T-helper 17 cell (primary cell): ENCODE data around the gene FITM1. TPM values are rescaled to one million over a fixed set of nuclear protein-coding genes. Genes with fewer than 3 reads are reported as not detected.

Experiments
- ATAC-seq: fragments of 150-1000 bp; cut with Tn5 transposase; 2 replicates; pipeline ENCODE4 v1.10.0; 2021; ENCODE audit warnings: mild to moderate bottlenecking, moderate library complexity
- DNase-seq, 3 donors: peaks; one replicate each; pipeline versions ENCODE4 v3.0.0 to v3.0.0-alpha.2; 2020 to 2021
- H3K9me3 ChIP-seq: one replicate; pipeline ENCODE4 v1.7.0; 2013; ENCODE audit warnings: low read length, mild to moderate bottlenecking; ENCODE audit not compliant: control insufficient read depth, poor library complexity, severe bottlenecking
- H3K27ac Mint-ChIP-seq: one replicate; pipeline ENCODE4 v1.8.0; 2022; ENCODE audit warnings: mild to moderate bottlenecking, moderate library complexity, mixed read lengths
- H3K27me3 Mint-ChIP-seq: one replicate; pipeline ENCODE4 v1.8.0; 2022; ENCODE audit warnings: mixed read lengths
- H3K36me3 Mint-ChIP-seq: one replicate; pipeline ENCODE4 v1.8.0; 2022; ENCODE audit warnings: low read depth, mixed read lengths
- H3K4me1 Mint-ChIP-seq: one replicate; pipeline ENCODE4 v1.8.0; 2022; ENCODE audit warnings: mild to moderate bottlenecking, mixed read lengths
- H3K4me3 Mint-ChIP-seq: one replicate; pipeline ENCODE4 v1.8.0; 2022; ENCODE audit warnings: mild to moderate bottlenecking, moderate library complexity, mixed read lengths
- total RNA-seq, 4 donors: library from RNA in 2 of 4; stranded (reverse) in 2 of 4; gene quantifications; one replicate each; pipeline ENCODE4 v1.2.3 and lab custom pipeline; 2022 to 2026

Gene FITM1, protein sequence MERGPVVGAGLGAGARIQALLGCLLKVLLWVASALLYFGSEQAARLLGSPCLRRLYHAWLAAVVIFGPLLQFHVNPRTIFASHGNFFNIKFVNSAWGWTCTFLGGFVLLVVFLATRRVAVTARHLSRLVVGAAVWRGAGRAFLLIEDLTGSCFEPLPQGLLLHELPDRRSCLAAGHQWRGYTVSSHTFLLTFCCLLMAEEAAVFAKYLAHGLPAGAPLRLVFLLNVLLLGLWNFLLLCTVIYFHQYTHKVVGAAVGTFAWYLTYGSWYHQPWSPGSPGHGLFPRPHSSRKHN
- total RNA-seq, result 1 to 10 TPM; 1.4 to 1.9 TPM
- total RNA-seq (lab: John Stamatoyannopoulos, UW), result 1.4 to 2.4 reads per million in 2 donors

DNA sequence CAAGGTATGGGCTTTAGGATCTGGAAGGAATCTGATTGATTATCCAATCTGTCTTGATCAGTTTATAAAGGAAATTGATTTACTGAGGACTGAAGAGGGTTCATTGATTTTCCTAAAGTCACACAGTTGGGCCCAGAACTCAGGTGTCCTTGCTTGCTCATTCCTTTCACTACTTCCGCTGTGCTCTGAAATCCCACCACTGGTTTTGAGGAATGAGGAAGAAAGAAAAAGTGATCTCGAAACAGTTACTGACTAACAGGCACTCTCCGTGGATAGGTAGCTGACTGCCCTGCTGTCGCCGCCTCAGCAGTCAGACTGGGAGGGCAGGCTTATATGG is at the start of gene FITM1:
Gene FITM1, plus strand, starts transcription at position 280 of the 337 bp plus-strand sequence. CDS start 905 bp downstream, outside the sequence.
- Mint-ChIP-seq H3K27me3 (no peaks in the 10 kb centered on the region), H3K36me3 (peaks cover 2% of the 10 kb centered on the region), H3K4me1 (peaks cover 17% of the 10 kb centered on the region), H3K27ac (peak within 1 kb of the TSS; percentile 67), H3K4me3 (no peak within 1 kb of the TSS)
- DNase-seq, result no peak
- ATAC-seq, result no peak
- H3K9me3 ChIP-seq, result no peaks in the 10 kb centered on the region

DNA sequence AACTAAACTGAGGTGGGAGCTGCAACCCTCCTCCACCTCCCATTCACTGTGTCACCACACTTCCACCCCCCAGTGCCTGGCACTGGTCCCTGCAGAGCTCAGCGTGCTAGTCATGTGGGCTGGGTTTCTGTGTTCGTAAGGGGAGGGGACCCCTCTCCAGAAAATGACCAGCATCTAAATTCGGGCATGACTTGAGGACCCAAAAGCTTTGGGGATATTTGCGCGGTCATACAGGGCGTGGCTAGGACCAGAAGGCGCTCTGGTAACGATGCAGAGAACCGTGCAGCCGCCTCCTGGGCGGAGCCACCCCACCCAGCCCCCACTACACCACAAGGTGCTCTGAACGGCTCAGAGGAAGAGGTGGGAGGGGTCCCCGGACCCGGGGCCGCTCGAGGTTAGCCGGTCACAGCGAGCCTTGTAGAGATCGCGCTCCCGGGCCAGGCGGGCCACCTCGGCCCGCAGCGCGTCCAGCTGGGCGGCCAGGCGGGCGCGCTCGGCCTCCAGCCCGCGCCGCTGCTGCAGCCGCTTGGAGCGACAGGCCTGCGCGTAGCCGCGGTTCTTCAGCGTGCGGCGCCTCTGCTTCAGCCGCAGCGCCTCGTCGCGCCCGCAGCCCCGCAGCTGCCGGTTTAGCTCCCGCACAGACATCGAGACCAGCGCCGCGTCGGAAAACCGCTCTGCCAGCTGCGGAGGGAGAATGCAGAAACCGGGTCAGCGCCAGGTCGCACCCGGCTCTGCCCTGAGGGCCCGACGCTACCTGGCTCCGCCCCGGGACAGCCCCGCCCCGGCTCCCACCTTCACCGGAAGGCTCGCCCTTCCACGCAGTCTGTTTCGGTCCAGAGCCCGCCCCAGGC is 49.3 kb upstream of the FITM1 start:
- peak overlapping the region; percentile 91 for H3K4me3 Mint-ChIP-seq
- ATAC-seq (peak; percentile 91), DNase-seq (peak; percentile 39 to 50 (median 41))
- no peaks in the 10 kb centered on the region for H3K36me3 Mint-ChIP-seq
- peaks cover 22% of the 10 kb centered on the region for H3K4me1 Mint-ChIP-seq
- H3K9me3 ChIP-seq, result no peaks in the 10 kb centered on the region
- no peaks in the 10 kb centered on the region for H3K27me3 Mint-ChIP-seq
- H3K27ac Mint-ChIP-seq, result peak overlapping the region; percentile 90

DNA sequence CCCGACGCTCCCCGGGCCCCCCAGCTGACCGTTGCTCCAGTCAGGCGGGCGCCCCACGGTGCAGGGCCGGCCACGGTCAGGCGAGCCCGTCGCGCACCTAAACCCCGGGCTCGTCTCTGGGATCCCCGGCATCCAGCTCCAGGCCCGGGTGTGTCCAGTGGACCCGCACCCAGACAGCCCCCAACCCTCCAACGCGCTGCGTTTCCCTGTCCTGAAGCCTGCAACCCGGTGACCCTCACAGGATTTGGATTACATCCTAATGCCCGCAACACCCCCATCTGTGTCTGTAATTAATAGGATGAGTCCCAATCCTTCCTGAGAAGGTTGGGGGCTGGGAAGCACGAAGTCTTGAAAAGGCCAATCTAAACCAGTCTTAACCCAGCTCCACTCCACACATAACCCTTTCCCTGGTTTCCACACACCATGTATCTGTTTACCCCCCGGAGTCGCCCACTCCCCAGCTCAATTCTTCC is 48.7 kb upstream of the FITM1 start:
- DNase-seq, result no peak
- Mint-ChIP-seq H3K36me3 (no peaks in the 10 kb centered on the region), H3K4me1 (peaks cover 22% of the 10 kb centered on the region), H3K27me3 (no peaks in the 10 kb centered on the region), H3K4me3 (peak overlapping the region; percentile 91), H3K27ac (peak overlapping the region; percentile 90)
- ATAC-seq, result no peak
- H3K9me3 ChIP-seq, result no peaks in the 10 kb centered on the region

DNA sequence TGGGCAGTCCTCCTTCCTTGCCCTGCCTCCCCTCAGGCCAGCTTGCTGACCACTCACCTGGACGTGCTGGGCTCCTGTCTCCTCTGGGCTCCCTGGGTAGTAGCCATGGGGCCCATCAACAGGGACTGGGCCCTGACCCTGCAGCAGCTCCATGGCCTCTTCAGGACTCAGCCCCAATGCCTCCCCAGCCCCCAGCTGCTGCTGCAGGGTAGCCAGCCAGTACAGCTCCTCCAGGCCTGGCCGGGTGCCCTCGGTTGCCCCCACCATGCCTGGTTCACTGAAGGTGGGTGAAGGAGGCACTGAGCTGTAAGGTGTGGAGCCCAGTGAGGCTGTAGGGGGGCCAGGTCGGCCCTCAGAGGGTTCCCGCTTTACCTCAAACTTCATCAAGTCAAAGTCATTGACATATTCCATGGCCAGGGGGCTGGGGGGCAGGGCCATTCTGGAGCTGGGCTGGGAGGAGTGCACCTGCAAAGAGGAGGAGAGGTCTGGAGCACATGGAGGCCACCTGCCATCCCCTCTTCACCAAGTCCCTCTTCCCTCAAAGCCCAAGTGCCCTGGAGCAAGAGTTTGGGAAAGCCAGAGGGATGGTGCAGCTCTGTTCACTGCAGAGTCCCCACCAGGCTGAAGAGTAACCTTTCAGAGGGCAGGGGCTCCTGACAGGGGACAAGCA is 47.9 kb upstream of the FITM1 start:
- Mint-ChIP-seq H3K27ac (peak overlapping the region; percentile 90), H3K4me1 (peaks cover 27% of the 10 kb centered on the region), H3K27me3 (no peaks in the 10 kb centered on the region)

DNA sequence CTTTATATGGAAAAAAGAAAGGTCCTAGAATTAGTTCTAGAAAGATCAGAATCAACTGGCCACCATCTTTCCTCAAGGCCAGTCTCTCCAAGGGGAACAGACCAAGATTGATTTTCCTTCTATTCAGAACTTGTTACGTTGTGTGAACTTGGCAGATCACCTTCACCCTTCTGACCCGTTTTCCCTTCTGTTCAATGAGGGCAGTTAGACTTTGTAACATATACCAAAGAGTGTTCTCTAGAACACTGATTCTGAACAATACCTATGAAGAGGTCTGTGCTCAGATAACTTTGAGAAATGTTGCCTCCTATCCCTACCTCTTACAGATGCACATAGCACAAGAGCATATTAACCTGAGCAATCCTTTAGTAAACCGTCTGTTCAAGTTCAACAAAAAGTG is 47.0 kb upstream of the FITM1 start:
- H3K4me3 Mint-ChIP-seq, result no peak overlapping the region
- no peak for DNase-seq

More for the DNA sequence above, 47.9 kb upstream of the FITM1 start:
- no peaks in the 10 kb centered on the region for H3K9me3 ChIP-seq
- H3K4me3 Mint-ChIP-seq, result peak overlapping the region; percentile 91
- no peak for ATAC-seq
- H3K36me3 Mint-ChIP-seq, result no peaks in the 10 kb centered on the region
- no peak for DNase-seq

DNA sequence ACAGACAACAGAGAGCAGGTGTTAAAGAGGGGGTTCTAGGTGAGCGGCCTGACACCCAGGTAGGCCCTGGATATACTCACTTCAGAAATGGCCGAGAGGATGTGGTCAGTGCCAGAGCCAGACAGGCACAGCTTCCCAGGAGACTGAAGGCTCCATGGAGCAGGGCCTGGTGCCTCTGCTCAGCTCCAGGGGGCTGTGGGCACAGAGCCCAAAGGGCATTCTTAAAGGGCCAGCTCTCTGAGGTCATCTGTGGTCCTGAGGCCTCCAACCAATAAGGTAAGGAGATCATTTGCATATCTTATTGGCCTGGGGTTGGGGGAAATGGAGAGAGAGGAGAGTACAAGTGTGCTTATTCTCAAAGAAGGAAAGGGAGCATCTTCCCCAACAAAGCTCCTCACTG is 46.0 kb upstream of the FITM1 start:
- Mint-ChIP-seq H3K27me3 (no peaks in the 10 kb centered on the region), H3K36me3 (no peaks in the 10 kb centered on the region), H3K4me1 (peaks cover 23% of the 10 kb centered on the region), H3K27ac (no peak overlapping the region), H3K4me3 (no peak overlapping the region)
- no peak for DNase-seq
- no peaks in the 10 kb centered on the region for H3K9me3 ChIP-seq
- no peak for ATAC-seq

More for the DNA sequence above, 47.0 kb upstream of the FITM1 start:
- Mint-ChIP-seq H3K27me3 (no peaks in the 10 kb centered on the region), H3K27ac (no peak overlapping the region), H3K4me1 (peaks cover 27% of the 10 kb centered on the region), H3K36me3 (no peaks in the 10 kb centered on the region)
- H3K9me3 ChIP-seq, result no peaks in the 10 kb centered on the region
- ATAC-seq, result no peak

DNA sequence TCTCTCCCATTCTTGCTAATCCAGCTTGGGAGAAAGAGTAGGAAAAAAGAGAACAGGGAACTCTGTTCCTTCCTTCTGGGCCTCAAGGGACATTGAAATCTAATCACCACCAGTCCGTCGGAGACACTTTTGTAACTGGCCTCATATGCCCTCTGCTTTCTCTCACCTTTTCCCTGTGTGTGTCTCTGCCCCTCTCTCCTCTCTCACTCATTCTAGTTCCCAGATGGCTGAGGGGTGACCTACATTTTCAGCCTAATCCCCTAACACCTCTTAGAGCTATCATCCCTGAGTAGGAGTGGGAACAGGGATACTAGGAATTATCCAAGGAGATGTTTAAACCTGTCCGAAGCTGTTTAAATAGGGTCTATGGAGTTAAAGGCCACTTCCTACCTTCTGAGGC is 45.2 kb upstream of the FITM1 start:
- no peaks in the 10 kb centered on the region for H3K9me3 ChIP-seq
- no peak overlapping the region for H3K27ac Mint-ChIP-seq
- ATAC-seq (no peak), DNase-seq (no peak)
- H3K36me3 Mint-ChIP-seq, result no peaks in the 10 kb centered on the region
- no peak overlapping the region for H3K4me3 Mint-ChIP-seq
- H3K27me3 Mint-ChIP-seq, result no peaks in the 10 kb centered on the region
- peaks cover 27% of the 10 kb centered on the region for H3K4me1 Mint-ChIP-seq

DNA sequence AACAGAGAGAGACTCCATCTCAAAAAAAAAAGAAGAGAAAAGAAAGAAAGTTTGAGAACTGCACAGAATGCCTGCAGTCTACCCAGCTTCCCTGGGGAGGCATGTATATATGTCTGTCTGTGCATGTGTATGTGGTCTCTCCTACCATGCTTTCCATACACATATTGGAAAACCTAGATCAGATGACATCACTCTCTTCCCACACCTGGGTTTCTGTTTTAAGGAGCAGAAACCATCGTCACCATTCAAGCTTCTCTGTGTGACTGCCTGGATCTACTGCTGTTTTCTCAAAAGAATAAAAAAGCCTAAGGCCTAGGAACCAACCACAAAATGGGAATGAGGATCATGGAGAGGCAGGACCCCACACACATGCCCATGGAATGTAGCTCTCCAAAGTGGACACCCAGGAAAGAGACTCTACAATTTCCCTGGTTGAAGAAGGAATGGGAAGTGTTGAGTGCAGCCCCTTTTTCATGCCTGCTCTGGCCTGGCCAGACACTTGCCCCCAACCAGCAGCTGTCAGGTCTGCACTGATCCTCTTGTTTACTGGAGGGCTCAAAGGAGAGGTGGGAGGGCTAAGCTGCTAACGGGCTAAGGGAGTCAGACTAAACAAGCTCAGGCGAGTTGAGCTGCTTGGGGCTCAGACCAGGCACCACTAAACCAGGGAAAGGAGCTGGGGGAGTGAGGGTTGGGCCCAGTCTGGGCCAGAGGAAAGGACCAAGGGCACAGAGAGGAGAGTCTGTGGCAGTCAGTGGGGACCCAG is 44.1 kb upstream of the FITM1 start:
- Mint-ChIP-seq H3K27me3 (no peaks in the 10 kb centered on the region), H3K36me3 (no peaks in the 10 kb centered on the region), H3K4me1 (peaks cover 22% of the 10 kb centered on the region), H3K27ac (peak overlapping the region; percentile 80), H3K4me3 (no peak overlapping the region)
- H3K9me3 ChIP-seq, result no peaks in the 10 kb centered on the region
- ATAC-seq (no peak), DNase-seq (no peak)

DNA sequence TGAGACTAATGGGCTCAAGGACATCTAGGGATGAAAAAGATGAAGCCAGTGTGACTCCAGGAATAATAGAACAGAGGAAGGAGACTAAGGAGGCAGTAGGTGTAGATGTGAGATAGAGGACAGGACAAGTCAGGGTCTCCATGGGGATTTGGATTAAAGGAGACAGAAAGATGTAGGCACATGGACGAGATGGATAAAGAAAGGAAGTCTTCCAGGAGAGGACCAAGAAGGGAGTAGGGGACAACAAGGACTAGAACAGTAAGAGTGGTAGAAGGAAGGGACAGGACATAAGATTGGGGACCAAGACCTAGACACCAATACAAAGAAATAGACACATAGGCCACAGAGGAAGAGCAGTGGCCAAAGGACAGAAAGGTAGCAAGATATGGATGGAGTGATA is 43.5 kb upstream of the FITM1 start:
- peak overlapping the region; percentile 80 for H3K27ac Mint-ChIP-seq
- DNase-seq (no peak), ATAC-seq (no peak)
- H3K9me3 ChIP-seq, result no peaks in the 10 kb centered on the region
- peaks cover 19% of the 10 kb centered on the region for H3K4me1 Mint-ChIP-seq
- H3K27me3 Mint-ChIP-seq, result no peaks in the 10 kb centered on the region
- no peak overlapping the region for H3K4me3 Mint-ChIP-seq
- H3K36me3 Mint-ChIP-seq, result no peaks in the 10 kb centered on the region

DNA sequence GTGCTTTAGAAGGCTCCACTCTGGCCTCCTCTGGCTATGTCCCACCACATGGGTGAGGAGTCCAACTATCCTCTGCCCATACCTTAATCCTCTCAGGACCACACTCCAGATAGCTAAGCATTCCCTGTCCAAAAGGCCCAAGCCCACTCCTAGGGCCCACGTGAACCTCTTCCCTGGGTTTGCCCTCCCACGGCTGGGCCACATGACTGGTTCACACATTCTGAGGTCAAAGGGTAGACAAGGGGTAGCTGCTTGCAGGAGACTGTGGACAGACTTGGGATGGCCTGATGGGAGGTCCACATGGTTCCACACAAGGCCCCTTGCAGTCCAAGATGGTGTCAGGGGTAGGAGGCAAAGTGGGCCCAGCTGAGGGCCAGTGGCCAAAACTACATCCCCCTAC is 42.4 kb upstream of the FITM1 start:
- H3K27ac Mint-ChIP-seq, result no peak overlapping the region
- ATAC-seq, result no peak
- no peaks in the 10 kb centered on the region for H3K9me3 ChIP-seq
- H3K27me3 Mint-ChIP-seq, result no peaks in the 10 kb centered on the region
- no peak for DNase-seq
- peaks cover 17% of the 10 kb centered on the region for H3K4me1 Mint-ChIP-seq
- H3K36me3 Mint-ChIP-seq, result no peaks in the 10 kb centered on the region
- H3K4me3 Mint-ChIP-seq, result no peak overlapping the region

DNA sequence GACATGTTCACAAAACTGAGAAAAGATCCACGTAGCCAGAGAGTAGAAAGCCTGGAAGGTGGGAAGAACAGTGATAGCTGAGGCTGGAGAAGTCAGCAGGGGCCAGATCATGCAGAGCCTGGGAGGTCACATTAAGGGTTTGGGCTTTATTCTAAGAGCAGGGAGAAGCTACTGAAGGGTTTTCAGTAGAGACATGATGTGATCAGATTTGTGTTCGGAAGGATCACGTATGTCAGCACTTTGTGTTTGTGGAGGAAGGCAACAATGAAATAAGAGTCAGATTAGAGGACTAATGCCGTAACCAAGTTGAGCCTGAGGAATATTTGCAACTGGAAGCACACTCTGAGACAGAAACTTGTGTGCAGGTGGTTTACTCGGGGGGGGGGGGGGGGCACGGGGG is 40.6 kb upstream of the FITM1 start:
- Mint-ChIP-seq H3K4me1 (peaks cover 25% of the 10 kb centered on the region), H3K27ac (no peak overlapping the region), H3K4me3 (no peak overlapping the region), H3K27me3 (no peaks in the 10 kb centered on the region), H3K36me3 (no peaks in the 10 kb centered on the region)
- ATAC-seq (no peak), DNase-seq (no peak)
- H3K9me3 ChIP-seq, result no peaks in the 10 kb centered on the region

DNA sequence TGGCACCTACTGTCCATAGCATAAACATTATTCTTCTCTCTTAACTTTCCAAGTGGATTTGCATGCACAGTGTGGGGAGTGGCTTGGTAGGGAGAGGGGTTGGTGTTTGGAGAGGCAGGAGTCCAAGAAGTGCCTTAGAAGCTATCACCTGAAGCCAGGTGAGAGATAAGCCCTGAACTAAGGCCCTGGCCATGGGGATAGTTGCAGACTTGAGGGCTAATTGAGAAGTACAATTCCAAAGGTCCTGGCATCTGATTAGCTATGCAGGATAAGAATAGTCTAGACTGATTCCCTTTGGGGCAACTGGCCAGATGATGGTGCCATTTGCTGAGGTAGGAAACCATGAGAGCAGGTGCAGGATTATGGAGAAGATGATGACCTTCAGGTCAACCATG is 38.4 kb upstream of the FITM1 start:
- H3K9me3 ChIP-seq, result no peaks in the 10 kb centered on the region
- no peak overlapping the region for H3K27ac Mint-ChIP-seq
- peaks cover 37% of the 10 kb centered on the region for H3K4me1 Mint-ChIP-seq
- ATAC-seq, result no peak
- no peak overlapping the region for H3K4me3 Mint-ChIP-seq
- DNase-seq, result no peak
- H3K27me3 Mint-ChIP-seq, result no peaks in the 10 kb centered on the region
- H3K36me3 Mint-ChIP-seq, result no peaks in the 10 kb centered on the region
